ENCODE measurements around the gene NFATC1.

The NFATC1 gene

GRCh38 chr18:79406708-79407107, 11.0 kb downstream of the NFATC1 start:
- TF ChIP-seq TAF1 (IDR thresholded peaks at IDR 0.05; ENCODE audit: borderline replicate concordance, insufficient read depth, low read length) (no peak), POLR2AphosphoS5 (IDR thresholded peaks at IDR 0.05; ENCODE audit: low read depth, low read length) (no peak), FOXP2 (optimal IDR thresholded peaks at IDR 0.05; ENCODE audit: borderline replicate concordance, extremely low read depth, extremely low read length, insufficient read depth) (no peak), REST (IDR thresholded peaks at IDR 0.05; ENCODE audit: insufficient read depth in 1 of 2, low read depth in 2 of 2, low read length in 2 of 2) (no peak), SIN3A (IDR thresholded peaks at IDR 0.05; ENCODE audit: borderline replicate concordance, insufficient read depth, low read length) (no peak)

- TF ChIP-seq TAF1 (IDR thresholded peaks at IDR 0.05; ENCODE audit: borderline replicate concordance, insufficient read depth, low read length): no peak
- TF ChIP-seq FOXP2 (optimal IDR thresholded peaks at IDR 0.05; ENCODE audit: borderline replicate concordance, extremely low read depth, extremely low read length, insufficient read depth): no peak
- no peak for TF ChIP-seq POLR2AphosphoS5 (IDR thresholded peaks at IDR 0.05; ENCODE audit: low read depth, low read length)
- no peak for TF ChIP-seq REST (IDR thresholded peaks at IDR 0.05; ENCODE audit: insufficient read depth in 1 of 2, low read depth in 2 of 2, low read length in 2 of 2)
- TF ChIP-seq SIN3A (IDR thresholded peaks at IDR 0.05; ENCODE audit: borderline replicate concordance, insufficient read depth, low read length): no peak
These were observed 13.6 kb downstream of the NFATC1 start for GRCh38 chr18:79409313-79409712.

DNA sequence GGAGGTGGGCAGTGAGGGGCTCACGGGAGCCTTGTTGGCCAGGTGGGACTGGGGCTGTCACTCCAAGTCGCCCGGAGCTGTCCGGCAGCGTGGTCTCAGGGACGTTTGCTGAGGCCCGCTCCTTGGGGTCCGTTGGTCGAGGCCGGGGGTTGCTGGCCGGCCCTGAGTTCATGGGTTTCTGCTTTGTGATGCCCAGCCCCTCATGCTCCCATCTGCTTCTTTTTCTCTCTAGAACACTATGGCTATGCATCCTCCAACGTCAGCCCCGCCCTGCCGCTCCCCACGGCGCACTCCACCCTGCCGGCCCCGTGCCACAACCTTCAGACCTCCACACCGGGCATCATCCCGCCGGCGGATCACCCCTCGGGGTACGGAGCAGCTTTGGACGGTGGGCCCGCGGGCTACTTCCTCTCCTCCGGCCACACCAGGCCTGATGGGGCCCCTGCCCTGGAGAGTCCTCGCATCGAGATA, 14.5 kb downstream of the NFATC1 start:
- TF ChIP-seq POLR2AphosphoS5 (IDR thresholded peaks at IDR 0.05; ENCODE audit: low read depth, low read length) (no peak), TAF1 (IDR thresholded peaks at IDR 0.05; ENCODE audit: borderline replicate concordance, insufficient read depth, low read length) (no peak), SIN3A (IDR thresholded peaks at IDR 0.05; ENCODE audit: borderline replicate concordance, insufficient read depth, low read length) (no peak), FOXP2 (optimal IDR thresholded peaks at IDR 0.05; ENCODE audit: borderline replicate concordance, extremely low read depth, extremely low read length, insufficient read depth) (no peak), REST (IDR thresholded peaks at IDR 0.05; ENCODE audit: insufficient read depth in 1 of 2, low read depth in 2 of 2, low read length in 2 of 2) (no peak)

DNA sequence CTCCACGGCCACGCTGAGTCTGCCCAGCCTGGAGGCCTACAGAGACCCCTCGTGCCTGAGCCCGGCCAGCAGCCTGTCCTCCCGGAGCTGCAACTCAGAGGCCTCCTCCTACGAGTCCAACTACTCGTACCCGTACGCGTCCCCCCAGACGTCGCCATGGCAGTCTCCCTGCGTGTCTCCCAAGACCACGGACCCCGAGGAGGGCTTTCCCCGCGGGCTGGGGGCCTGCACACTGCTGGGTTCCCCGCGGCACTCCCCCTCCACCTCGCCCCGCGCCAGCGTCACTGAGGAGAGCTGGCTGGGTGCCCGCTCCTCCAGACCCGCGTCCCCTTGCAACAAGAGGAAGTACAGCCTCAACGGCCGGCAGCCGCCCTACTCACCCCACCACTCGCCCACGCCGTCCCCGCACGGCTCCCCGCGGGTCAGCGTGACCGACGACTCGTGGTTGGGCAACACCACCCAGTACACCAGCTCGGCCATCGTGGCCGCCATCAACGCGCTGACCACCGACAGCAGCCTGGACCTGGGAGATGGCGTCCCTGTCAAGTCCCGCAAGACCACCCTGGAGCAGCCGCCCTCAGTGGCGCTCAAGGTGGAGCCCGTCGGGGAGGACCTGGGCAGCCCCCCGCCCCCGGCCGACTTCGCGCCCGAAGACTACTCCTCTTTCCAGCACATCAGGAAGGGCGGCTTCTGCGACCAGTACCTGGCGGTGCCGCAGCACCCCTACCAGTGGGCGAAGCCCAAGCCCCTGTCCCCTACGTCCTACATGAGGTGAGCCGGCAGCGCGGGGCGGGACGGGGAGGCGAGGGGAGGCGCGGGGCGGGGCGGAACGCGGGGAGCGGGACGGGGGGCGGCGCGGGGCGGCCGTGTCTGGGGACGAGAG, 15.2 kb downstream of the NFATC1 start:
- TF ChIP-seq TAF1 (IDR thresholded peaks at IDR 0.05; ENCODE audit: borderline replicate concordance, insufficient read depth, low read length): no peak
- no peak for TF ChIP-seq FOXP2 (optimal IDR thresholded peaks at IDR 0.05; ENCODE audit: borderline replicate concordance, extremely low read depth, extremely low read length, insufficient read depth)
- TF ChIP-seq POLR2AphosphoS5 (IDR thresholded peaks at IDR 0.05; ENCODE audit: low read depth, low read length): no peak
- no peak for TF ChIP-seq REST (IDR thresholded peaks at IDR 0.05; ENCODE audit: insufficient read depth in 1 of 2, low read depth in 2 of 2, low read length in 2 of 2)
- TF ChIP-seq SIN3A (IDR thresholded peaks at IDR 0.05; ENCODE audit: borderline replicate concordance, insufficient read depth, low read length): no peak
